Fibroblast of mammary gland (primary cell): ENCODE measurements around the gene ABCC4.

Source experiments
- DNase-seq: peaks from one replicate; pipeline ENCODE4 v3.0.0-alpha.2; 2010; ENCODE audit warnings: low read depth
- H3K4me3 ChIP-seq: 2 replicates; pipeline ENCODE4 v1.5.1; 2011; ENCODE audit warnings: low read depth, mild to moderate bottlenecking, low read length, moderate library complexity; ENCODE audit not compliant: control insufficient read depth
- TF ChIP-seq, protein P1 (sequence below): conservative IDR thresholded peaks from 2 replicates; pipeline ENCODE4 v1.5.1; 2011; ENCODE audit warnings: low read depth, low read length, inconsistent platforms; ENCODE audit not compliant: control insufficient read depth, insufficient read depth

ABCC4 gene

DNA sequence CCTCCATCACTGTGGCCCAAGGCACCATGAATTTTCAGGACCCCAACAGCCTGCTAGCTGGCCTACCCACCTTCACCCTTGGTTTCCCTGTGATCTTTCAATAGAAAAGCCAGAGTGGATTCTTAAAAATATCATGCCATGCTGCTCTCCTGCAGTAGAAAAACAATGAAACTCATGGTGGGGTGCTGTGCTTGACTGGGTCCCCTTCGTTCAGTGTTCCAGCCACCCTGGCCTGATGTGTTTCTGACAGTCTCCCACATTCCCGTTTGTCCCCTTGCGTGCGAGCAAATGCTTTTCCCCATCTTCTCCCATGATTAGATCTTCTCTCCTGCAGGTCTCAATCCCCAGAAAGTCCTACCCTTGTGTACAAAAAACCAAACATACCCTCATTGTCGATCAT is 43.2 kb downstream of the ABCC4 start:
- TF ChIP-seq, protein P1, sequence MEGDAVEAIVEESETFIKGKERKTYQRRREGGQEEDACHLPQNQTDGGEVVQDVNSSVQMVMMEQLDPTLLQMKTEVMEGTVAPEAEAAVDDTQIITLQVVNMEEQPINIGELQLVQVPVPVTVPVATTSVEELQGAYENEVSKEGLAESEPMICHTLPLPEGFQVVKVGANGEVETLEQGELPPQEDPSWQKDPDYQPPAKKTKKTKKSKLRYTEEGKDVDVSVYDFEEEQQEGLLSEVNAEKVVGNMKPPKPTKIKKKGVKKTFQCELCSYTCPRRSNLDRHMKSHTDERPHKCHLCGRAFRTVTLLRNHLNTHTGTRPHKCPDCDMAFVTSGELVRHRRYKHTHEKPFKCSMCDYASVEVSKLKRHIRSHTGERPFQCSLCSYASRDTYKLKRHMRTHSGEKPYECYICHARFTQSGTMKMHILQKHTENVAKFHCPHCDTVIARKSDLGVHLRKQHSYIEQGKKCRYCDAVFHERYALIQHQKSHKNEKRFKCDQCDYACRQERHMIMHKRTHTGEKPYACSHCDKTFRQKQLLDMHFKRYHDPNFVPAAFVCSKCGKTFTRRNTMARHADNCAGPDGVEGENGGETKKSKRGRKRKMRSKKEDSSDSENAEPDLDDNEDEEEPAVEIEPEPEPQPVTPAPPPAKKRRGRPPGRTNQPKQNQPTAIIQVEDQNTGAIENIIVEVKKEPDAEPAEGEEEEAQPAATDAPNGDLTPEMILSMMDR = no peak
- DNase-seq = no peak
- H3K4me3 ChIP-seq = no peak overlapping the region

DNA sequence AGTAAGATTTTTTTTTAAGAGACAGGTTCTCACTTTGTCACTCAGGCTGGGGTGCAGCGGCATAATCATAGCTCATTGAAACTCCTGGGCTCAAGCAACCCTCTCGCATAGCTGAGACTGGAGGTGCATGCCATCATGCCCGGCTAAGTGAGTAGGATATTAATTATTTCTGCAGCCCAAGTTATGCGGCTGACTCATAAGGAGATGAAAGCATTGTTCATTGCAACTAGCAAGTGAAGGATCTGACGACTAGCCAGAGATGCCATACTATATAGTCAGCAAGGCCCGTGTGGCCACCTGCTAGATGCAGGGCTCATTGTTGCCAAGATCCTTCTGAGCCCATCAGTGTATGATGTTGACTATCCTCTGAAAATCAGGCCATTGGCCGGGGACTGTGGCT is 45.2 kb downstream of the ABCC4 start:
- TF ChIP-seq, protein P1 = no peak
- no peak overlapping the region for H3K4me3 ChIP-seq
- peak; percentile 88 for DNase-seq

DNA sequence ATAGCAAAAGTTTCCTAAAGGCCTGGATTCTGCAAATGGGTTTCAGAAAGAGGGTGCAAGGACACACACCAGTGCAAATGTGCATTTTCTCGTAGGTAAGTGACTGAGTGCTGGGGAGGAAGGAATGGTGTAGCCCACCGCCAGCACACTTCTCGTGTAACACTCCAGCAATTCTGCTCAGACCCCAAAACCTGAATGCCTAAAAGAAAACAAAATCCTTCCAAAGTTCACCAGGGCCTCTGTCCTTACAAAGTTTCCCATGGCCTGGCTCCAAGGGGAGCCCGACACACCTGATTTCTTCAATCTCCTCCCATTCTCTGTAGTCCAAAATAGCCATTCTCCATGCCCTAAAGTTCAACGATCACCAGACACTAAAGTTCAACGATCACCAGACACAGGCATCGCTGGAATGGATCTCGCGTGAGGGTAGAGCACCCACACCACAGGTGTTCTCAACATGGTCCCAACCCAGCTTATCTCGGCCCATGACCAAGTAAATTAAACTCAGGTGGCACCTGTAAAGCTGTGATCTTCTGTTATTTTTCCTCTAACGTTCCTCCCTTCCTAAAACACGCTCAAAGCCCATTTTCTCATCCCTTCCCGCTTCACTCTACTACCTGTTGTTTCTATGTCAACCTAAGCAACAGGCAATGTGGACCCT is 46.0 kb downstream of the ABCC4 start:
- no peak for DNase-seq
- no peak overlapping the region for H3K4me3 ChIP-seq
- TF ChIP-seq, protein P1 = no peak

DNA sequence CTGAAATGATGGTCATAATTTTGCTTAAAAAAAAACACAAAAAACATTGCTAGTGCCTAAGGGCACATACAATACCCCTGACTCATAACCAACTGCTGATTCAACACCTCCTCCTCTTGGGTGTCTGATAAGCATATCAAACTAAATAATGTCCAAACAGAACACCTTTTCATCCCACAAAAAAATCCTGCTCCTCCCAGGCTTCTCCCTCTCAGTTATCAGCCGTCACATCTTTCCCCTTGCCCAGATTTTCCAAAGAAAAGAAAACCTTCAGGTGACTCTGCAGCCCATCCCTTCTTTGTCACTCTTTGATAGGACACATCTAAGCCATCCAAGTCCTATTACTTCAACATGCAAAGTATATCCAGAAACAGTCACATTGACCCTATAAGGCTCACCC is 46.9 kb downstream of the ABCC4 start:
- TF ChIP-seq, protein P1 = no peak
- DNase-seq = peak; percentile 18
- H3K4me3 ChIP-seq = no peak overlapping the region

DNA sequence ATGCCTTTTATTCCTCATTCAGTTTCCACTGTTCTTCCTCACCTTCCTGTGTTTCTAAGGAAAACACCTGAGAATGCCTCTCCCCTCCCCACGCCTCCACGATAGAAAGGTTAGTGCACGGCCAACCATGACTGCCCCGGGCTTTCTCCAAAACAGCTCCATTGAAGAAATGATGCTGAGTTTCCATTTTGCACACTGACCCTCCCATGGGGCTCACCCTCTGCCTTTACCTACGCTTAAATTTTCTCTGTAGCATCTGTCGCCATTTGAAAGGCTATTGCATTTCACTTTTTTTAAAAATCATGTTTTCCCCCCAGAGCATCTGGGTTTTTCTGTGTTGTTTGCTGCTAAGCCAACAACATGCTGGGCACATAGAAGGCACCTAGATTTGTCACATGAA is 48.2 kb downstream of the ABCC4 start:
- no peak for DNase-seq
- TF ChIP-seq, protein P1 = no peak
- H3K4me3 ChIP-seq = no peak overlapping the region

DNA sequence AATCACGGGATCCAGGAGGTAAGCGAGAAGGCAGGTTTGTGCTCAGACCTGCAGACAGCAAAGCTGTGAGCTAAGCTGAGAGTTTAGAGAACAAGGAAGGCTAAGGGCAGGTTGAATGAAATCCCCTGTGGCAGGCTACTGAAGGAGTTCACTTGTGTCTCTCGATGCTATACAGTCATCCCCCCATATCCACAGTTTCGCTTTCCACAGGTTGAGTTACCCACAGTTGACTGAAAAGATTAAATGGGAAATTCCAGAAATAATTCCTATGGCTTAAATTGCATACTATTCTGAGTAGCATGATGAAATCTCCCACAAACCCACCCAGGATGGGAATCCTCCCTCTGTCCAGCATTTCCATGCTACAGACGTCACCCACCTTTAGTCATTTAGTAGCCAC is 49.6 kb downstream of the ABCC4 start:
- no peak overlapping the region for H3K4me3 ChIP-seq
- TF ChIP-seq, protein P1 = no peak
- peak; percentile 71 for DNase-seq

DNA sequence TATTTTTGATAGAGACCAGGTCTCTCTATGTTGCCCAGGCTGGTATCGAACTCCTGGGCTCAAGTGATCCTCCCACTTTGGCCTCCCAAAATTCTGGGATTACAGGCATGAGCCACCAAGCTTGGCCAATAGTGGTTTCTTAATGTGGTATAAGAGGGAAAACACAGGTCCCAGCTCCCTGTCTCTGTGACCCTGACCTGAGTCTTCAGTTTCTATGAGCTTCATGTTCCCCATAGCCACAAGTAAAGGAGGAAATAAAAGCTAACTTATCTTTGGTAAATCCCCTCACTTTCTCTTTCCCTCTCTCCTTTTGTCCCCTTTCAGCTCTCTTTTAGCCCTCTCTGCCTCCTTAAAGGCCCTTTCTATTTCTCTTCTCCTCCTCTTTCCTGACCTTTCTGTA is 50.3 kb downstream of the ABCC4 start:
- H3K4me3 ChIP-seq = no peak overlapping the region
- TF ChIP-seq, protein P1 = no peak
- DNase-seq = no peak
